ENCODE data around the gene PTPN21.
"Not testable (repeated sequence)": the region's sequence is repeated elsewhere in the genome, so short reads cannot be mapped to it uniquely, and the experiment has no call there.

The PTPN21 gene

GRCh38 chr14:88551094-88551870, 3.5 kb downstream of the PTPN21 start:
- DNase-seq, result peak; percentile 53

GRCh38 chr14:88550078-88550477, 4.7 kb downstream of the PTPN21 start:
- no peak for DNase-seq

- DNase-seq, result no peak
Measured at GRCh38 chr14:88547386-88547780, 7.4 kb downstream of the PTPN21 start.

GRCh38 chr14:88546621-88547385, 8.0 kb downstream of the PTPN21 start:
- no peak for DNase-seq

GRCh38 chr14:88545256-88545655, 9.6 kb downstream of the PTPN21 start:
- DNase-seq, result no peak

GRCh38 chr14:88542857-88543795, 11.7 kb downstream of the PTPN21 start:
- no peak for DNase-seq

GRCh38 chr14:88541324-88541723, 13.5 kb downstream of the PTPN21 start:
- no peak for DNase-seq

GRCh38 chr14:88535813-88536212, 19.0 kb downstream of the PTPN21 start:
- no peak for DNase-seq

GRCh38 chr14:88535149-88535548, 19.7 kb downstream of the PTPN21 start:
- DNase-seq, result no peak

- DNase-seq, result no peak
Measured at GRCh38 chr14:88533064-88533602, 21.7 kb downstream of the PTPN21 start.

- not testable (repeated sequence) for DNase-seq
Measured at GRCh38 chr14:88529889-88530288, 24.9 kb downstream of the PTPN21 start.

- DNase-seq, result no peak
Measured at GRCh38 chr14:88522393-88522792, 32.4 kb downstream of the PTPN21 start.

- DNase-seq, result no peak
Measured at GRCh38 chr14:88521818-88522217, 33.0 kb downstream of the PTPN21 start.

- DNase-seq, result no peak
Measured at GRCh38 chr14:88519907-88520306, 34.9 kb downstream of the PTPN21 start.

- no peak for DNase-seq
Measured at GRCh38 chr14:88518592-88519512, 36.0 kb downstream of the PTPN21 start.

- peak; percentile 49 for DNase-seq
Measured at GRCh38 chr14:88516861-88517357, 37.9 kb downstream of the PTPN21 start.

GRCh38 chr14:88515499-88516221, 39.1 kb downstream of the PTPN21 start:
- no peak for DNase-seq

GRCh38 chr14:88507208-88507607, 47.6 kb downstream of the PTPN21 start:
- DNase-seq, result no peak

- DNase-seq, result peak; percentile 52
Measured at GRCh38 chr14:88505621-88506020, 49.2 kb downstream of the PTPN21 start.

- DNase-seq, result no peak
Measured at GRCh38 chr14:88504602-88505001, 50.2 kb downstream of the PTPN21 start.
